ENCODE results near the gene CDH24.

Gene CDH24

GRCh38 chr14:23089498-23090253 is 32.4 kb upstream of the CDH24 start:
- no peak for DNase-seq

- no peak for DNase-seq
Measured at GRCh38 chr14:23086565-23086964, 29.2 kb upstream of the CDH24 start.

- DNase-seq, result no peak
Measured at GRCh38 chr14:23085458-23085857, 28.1 kb upstream of the CDH24 start.

- DNase-seq, result no peak
Measured at GRCh38 chr14:23080474-23080873, 23.2 kb upstream of the CDH24 start.

- no peak for DNase-seq
Measured at GRCh38 chr14:23079716-23080115, 22.4 kb upstream of the CDH24 start.

- no peak for DNase-seq
Measured at GRCh38 chr14:23078692-23079116, 21.4 kb upstream of the CDH24 start.

- DNase-seq, result no peak
Measured at GRCh38 chr14:23077962-23078361, 20.6 kb upstream of the CDH24 start.

GRCh38 chr14:23076785-23077408 is 19.6 kb upstream of the CDH24 start:
- no peak for DNase-seq

- DNase-seq, result no peak
Measured at GRCh38 chr14:23074906-23075305, 17.6 kb upstream of the CDH24 start.

- DNase-seq, result no peak
Measured at GRCh38 chr14:23071921-23072539, 14.7 kb upstream of the CDH24 start.

GRCh38 chr14:23071244-23071920 is 14.1 kb upstream of the CDH24 start:
- no peak for DNase-seq

- DNase-seq, result no peak
Measured at GRCh38 chr14:23070262-23071129, 13.2 kb upstream of the CDH24 start.

- no peak for DNase-seq
Measured at GRCh38 chr14:23069413-23069806, 12.1 kb upstream of the CDH24 start.

GRCh38 chr14:23068789-23069412 is 11.6 kb upstream of the CDH24 start:
- no peak for DNase-seq

GRCh38 chr14:23067847-23068788 is 10.8 kb upstream of the CDH24 start:
- no peak for DNase-seq

GRCh38 chr14:23066855-23067744 is 9.8 kb upstream of the CDH24 start:
- no peak for DNase-seq

- DNase-seq, result no peak
Measured at GRCh38 chr14:23066368-23066767, 9.0 kb upstream of the CDH24 start.

GRCh38 chr14:23063601-23064000 is 6.3 kb upstream of the CDH24 start:
- DNase-seq, result no peak

- DNase-seq, result no peak
Measured at GRCh38 chr14:23062002-23062401, 4.7 kb upstream of the CDH24 start.
